ENCODE data around the gene ADNP2. TPM values are rescaled to one million over a fixed set of nuclear protein-coding genes. Genes with fewer than 3 reads are reported as not detected.

ADNP2 gene
- total RNA-seq, 4 donors from 2014 or later, result 18.1 to 22.6 (median 19.9) TPM

DNA sequence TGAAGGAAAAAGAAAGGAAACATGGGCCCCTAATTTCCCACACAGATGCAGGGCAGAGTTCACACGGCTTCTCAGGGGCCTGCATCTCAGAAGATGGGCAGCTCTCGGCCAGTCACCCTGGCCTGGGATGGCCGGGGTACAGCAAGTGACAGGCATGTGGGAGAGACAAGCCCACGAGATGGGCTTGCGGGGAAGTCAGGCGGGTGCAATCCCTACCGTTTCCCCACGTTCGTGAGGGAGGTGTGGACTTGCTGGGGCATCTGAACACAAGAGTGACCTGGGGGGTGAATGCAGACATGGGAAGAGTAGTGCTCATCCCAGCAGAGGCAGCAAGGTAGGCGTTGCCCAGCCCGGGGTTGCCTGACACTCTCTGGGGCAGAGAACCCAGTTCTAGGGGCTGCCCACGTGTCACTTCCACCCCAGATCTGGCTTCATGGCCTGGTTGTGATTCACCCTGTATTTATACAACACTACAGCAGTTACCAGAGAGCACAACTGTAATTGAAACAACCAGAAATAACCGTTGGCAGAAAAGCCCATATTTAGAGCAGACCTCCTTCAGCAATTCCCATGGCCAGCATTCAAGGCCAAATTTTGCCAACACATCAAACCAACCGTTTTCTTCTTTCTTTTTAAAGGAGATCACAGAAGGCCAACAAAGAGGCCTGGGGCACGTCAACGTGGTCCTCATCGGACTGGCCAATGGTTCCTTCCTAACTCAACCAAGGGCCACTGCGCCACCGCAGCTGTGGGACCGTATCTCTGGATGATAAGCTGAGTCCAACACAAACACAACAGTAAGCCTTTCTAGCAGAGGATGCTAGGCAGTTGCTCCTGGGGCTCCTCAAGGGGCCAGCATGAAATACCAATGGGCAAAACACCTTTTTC is 79.8 kb downstream of the ADNP2 start:
- no peak for TF ChIP-seq POLR2A (IDR thresholded peaks at IDR 0.05)
- TF ChIP-seq, protein P1, sequence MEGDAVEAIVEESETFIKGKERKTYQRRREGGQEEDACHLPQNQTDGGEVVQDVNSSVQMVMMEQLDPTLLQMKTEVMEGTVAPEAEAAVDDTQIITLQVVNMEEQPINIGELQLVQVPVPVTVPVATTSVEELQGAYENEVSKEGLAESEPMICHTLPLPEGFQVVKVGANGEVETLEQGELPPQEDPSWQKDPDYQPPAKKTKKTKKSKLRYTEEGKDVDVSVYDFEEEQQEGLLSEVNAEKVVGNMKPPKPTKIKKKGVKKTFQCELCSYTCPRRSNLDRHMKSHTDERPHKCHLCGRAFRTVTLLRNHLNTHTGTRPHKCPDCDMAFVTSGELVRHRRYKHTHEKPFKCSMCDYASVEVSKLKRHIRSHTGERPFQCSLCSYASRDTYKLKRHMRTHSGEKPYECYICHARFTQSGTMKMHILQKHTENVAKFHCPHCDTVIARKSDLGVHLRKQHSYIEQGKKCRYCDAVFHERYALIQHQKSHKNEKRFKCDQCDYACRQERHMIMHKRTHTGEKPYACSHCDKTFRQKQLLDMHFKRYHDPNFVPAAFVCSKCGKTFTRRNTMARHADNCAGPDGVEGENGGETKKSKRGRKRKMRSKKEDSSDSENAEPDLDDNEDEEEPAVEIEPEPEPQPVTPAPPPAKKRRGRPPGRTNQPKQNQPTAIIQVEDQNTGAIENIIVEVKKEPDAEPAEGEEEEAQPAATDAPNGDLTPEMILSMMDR (IDR thresholded peaks at IDR 0.05), result no peak
- WGBS, 2 donors, result 89 to 90% methylated on average over 20 of the region's 20 CpGs
- no peak overlapping the region for H3K4me3 ChIP-seq (ENCODE audit: low read depth, poor library complexity, severe bottlenecking)
- peak in 1 of 2 donors; percentile 73 for DNase-seq (ENCODE audit: low spot score in 2 of 2)
- intact Hi-C loops (cut with DNase I; ENCODE audit: low total_unique reads), result no loop called here

DNA sequence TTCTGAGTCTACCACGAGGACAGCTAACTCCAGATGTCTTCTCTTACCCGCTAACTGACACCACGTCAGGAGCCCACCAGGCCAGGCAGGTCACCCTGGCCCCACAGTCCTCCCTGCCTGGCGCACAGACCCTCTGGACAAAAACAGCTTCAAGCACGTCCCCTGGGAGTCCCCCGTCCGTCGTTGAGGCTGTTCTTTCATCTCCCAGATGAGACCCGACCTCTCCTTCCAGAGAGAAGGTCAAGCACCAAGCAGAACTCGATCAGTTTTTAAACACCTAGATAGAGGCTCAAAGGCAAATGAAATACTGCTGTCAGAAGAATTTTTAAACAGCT is 80.4 kb downstream of the ADNP2 start:
- DNase-seq (ENCODE audit: low spot score in 2 of 2), result peak in 1 of 2 donors; percentile 54
- intact Hi-C loops (cut with DNase I; ENCODE audit: low total_unique reads), result no loop called here
- no peak overlapping the region for H3K4me3 ChIP-seq (ENCODE audit: low read depth, poor library complexity, severe bottlenecking)
- WGBS, 2 donors, result 86 to 90% methylated on average over 10 of the region's 10 CpGs
- TF ChIP-seq, protein P1 (IDR thresholded peaks at IDR 0.05), result no peak
- TF ChIP-seq POLR2A (IDR thresholded peaks at IDR 0.05), result no peak

Other genes with a start within 250 kb of the ADNP2 start
- 100 to 1,000 TPM in 1 of 4 donors, 10 to 100 TPM in 3; 65.6 to 112 (median 75.3) TPM for gene SLC66A2, start 157.6 kb upstream of the ADNP2 start, total RNA-seq
- 10 to 100 TPM; 34.7 to 77.3 (median 62.2) TPM for gene HSBP1L1, start 144.6 kb upstream of the ADNP2 start, total RNA-seq
- gene TXNL4A, start 120.7 kb upstream of the ADNP2 start, total RNA-seq, result 10 to 100 TPM; 12.6 to 49.9 (median 24.0) TPM
- gene RBFA, start 74.8 kb upstream of the ADNP2 start, total RNA-seq, result 10 to 100 TPM; 30.8 to 43.5 (median 38.1) TPM
- gene PARD6G, start 138.3 kb downstream of the ADNP2 start, total RNA-seq, result 100 to 1,000 TPM in 2 of 4 donors, 10 to 100 TPM in 2; 89.6 to 122 (median 101) TPM